HepG2 (cell line): ENCODE measurements around the gene SEH1L. TPM values are rescaled to one million over a fixed set of nuclear protein-coding genes. Genes with fewer than 3 reads are reported as not detected.

Source experiments
- ARNT ChIP-seq: fragments of 450-650 bp; IDR thresholded peaks from 2 replicates; pipeline ENCODE4 v1.6.1; 2017
- BCL6 ChIP-seq: IDR thresholded peaks from 2 replicates; pipeline ENCODE4 v1.6.1; 2016; ENCODE audit warnings: missing genetic modification reagents, missing compliant biosample characterization
- FOXA1 ChIP-seq, 2 experiments: fragments of 450-650 bp in 1 of 2; sonication (generic) in 1 of 2; formaldehyde crosslinking in 1 of 2; IDR thresholded peaks; 2 replicates each; pipeline versions ENCODE4 v1.4.0 to v1.6.1; 2016 to 2020; ENCODE audit warnings: missing genetic modification reagents in 1 of 2
- GABPB1 ChIP-seq: IDR thresholded peaks from 2 replicates; pipeline ENCODE4 v1.6.1; 2016; ENCODE audit warnings: mild to moderate bottlenecking, missing genetic modification reagents, moderate library complexity, missing compliant biosample characterization
- KMT2A ChIP-seq: sonication (generic); formaldehyde crosslinking; IDR thresholded peaks from 2 replicates; pipeline ENCODE4 v1.4.0; 2020; ENCODE audit warnings: missing genetic modification reagents
- LCORL ChIP-seq, 2 experiments: fragments of 450-650 bp in 1 of 2; sonication (generic) in 1 of 2; formaldehyde crosslinking in 1 of 2; IDR thresholded peaks; 2 replicates each; pipeline versions ENCODE4 v1.5.0 to v1.6.1; 2017 to 2020; ENCODE audit warnings: antibody characterized with exemption in 1 of 2, missing genetic modification reagents in 1 of 2
- NCOR1 ChIP-seq: fragments of 200-600 bp; sonication (generic); IDR thresholded peaks from 2 replicates; pipeline ENCODE4 v1.7.0; 2017; ENCODE audit warnings: antibody characterized with exemption, low read length, borderline replicate concordance
- NR2F6 ChIP-seq, 2 experiments: IDR thresholded peaks; 2 replicates each; pipeline ENCODE4 v1.6.1; 2016; ENCODE audit warnings: antibody characterized with exemption in 1 of 2, mild to moderate bottlenecking in 1 of 2
- SKI ChIP-seq: fragments of 450-650 bp; IDR thresholded peaks from one replicate; pipeline ENCODE4 v1.6.1; 2018; ENCODE audit warnings: mild to moderate bottlenecking; ENCODE audit not compliant: partially characterized antibody
- SOX5 ChIP-seq: IDR thresholded peaks from 2 replicates; pipeline ENCODE4 v1.6.1; 2016; ENCODE audit warnings: borderline replicate concordance
- THAP11 ChIP-seq: IDR thresholded peaks from 2 replicates; pipeline ENCODE4 v1.6.1; 2016; ENCODE audit warnings: missing biosample characterization, missing genetic modification reagents
- ZMYM3 ChIP-seq: sonication (generic); formaldehyde crosslinking; IDR thresholded peaks from 2 replicates; pipeline ENCODE4 v1.5.1; 2020; ENCODE audit warnings: mild to moderate bottlenecking, missing genetic modification reagents
- ZNF12 ChIP-seq: sonication (generic); formaldehyde crosslinking; IDR thresholded peaks from 2 replicates; pipeline ENCODE4 v1.5.0; 2020; ENCODE audit warnings: missing genetic modification reagents
- ZNF317 ChIP-seq: sonication (generic); formaldehyde crosslinking; IDR thresholded peaks from 2 replicates; pipeline ENCODE4 v1.5.0; 2020; ENCODE audit warnings: mild to moderate bottlenecking, missing genetic modification reagents
- ZNF343 ChIP-seq: sonication (generic); formaldehyde crosslinking; IDR thresholded peaks from 2 replicates; pipeline ENCODE4 v1.4.0; 2020; ENCODE audit warnings: mild to moderate bottlenecking, missing genetic modification reagents
- ZNF614 ChIP-seq: IDR thresholded peaks from 2 replicates; pipeline ENCODE4 v1.6.1; 2018; ENCODE audit warnings: missing biosample characterization, missing genetic modification reagents, inconsistent platforms, borderline replicate concordance
- ZNF775 ChIP-seq: sonication (generic); formaldehyde crosslinking; IDR thresholded peaks from 2 replicates; pipeline ENCODE4 v1.4.0; 2020; ENCODE audit warnings: missing genetic modification reagents, mild to moderate bottlenecking, moderate library complexity, borderline replicate concordance
- polyA plus RNA-seq, 8 experiments: library from polyadenylated mRNA; depleted of rRNA in 3 of 8; stranded (reverse) in 7 of 8; unstranded in 1 of 8; fragments of >200 nt; fragmentation: Illumina TruSeq in 4 of 8; extraction: Trizol in 4 of 8; gene quantifications; 2 replicates each; pipeline versions ENCODE4 v1.2.1 to v1.2.3, GENCODE V29; 2011 to 2016; ENCODE audit warnings: low read depth in 4 of 8, missing spikeins in 1 of 8, mixed read lengths in 1 of 8; ENCODE audit not compliant: insufficient read depth in 1 of 8
- total RNA-seq, 5 experiments: library from RNA; depleted of rRNA; stranded (reverse); fragments of >200 nt; fragmentation: Illumina TruSeq; extraction: Trizol; gene quantifications; 2 replicates each; pipeline ENCODE4 v1.2.3, GENCODE V29; 2016; ENCODE audit warnings: low read depth in 1 of 5
- TF ChIP-seq, protein P1 (sequence below): sonication (generic); formaldehyde crosslinking; IDR thresholded peaks from 2 replicates; pipeline ENCODE4 v1.4.0; 2020; ENCODE audit warnings: mild to moderate bottlenecking, missing genetic modification reagents
- TF ChIP-seq, protein P2 (sequence below): sonication (generic); formaldehyde crosslinking; IDR thresholded peaks from 2 replicates; pipeline ENCODE4 v1.4.0; 2020; ENCODE audit warnings: missing genetic modification reagents, borderline replicate concordance

Gene SEH1L
- total and polyA plus RNA-seq, 2 of the 13 experiments (the other 11 are each of a cell fraction or from before 2014, with no cell fraction given): 59.6 to 63.5 TPM

- TF ChIP-seq FOXA1 (IDR thresholded peaks at IDR 0.05) (no peak), FOXA1 (CRISPR knock-in tag; IDR thresholded peaks at IDR 0.05) (no peak), THAP11 (CRISPR knock-in tag) (no peak), ZNF343 (peak; percentile 36; the same call in 1 of the 2 replicates), LCORL (IDR thresholded peaks at IDR 0.05) (peak; percentile 83), LCORL (CRISPR knock-in tag; IDR thresholded peaks at IDR 0.05) (peak; percentile 82), ZNF614 (CRISPR knock-in tag) (0 out of 2 replicates have a peak, but pooled peaks have one; percentile 18), ZNF775 (CRISPR knock-in tag) (0 out of 2 replicates have a peak, but pooled peaks have one; percentile 57), BCL6 (CRISPR knock-in tag) (0 out of 2 replicates have a peak, but pooled peaks have one; percentile 12), GABPB1 (CRISPR knock-in tag) (0 out of 2 replicates have a peak, but pooled peaks have one; percentile 7), NCOR1 (peak; percentile 41; the same call in 1 of the 2 replicates), NR2F6 (IDR thresholded peaks at IDR 0.05) (peak; percentile 75), NR2F6 (CRISPR knock-in tag; IDR thresholded peaks at IDR 0.05) (no peak; the same call in 1 of the 2 replicates), SOX5 (CRISPR knock-in tag) (peak; percentile 15; the same call in 1 of the 2 replicates), ZNF317 (CRISPR knock-in tag) (peak; percentile 52; the same call in 1 of the 2 replicates), KMT2A (CRISPR knock-in tag) (peak; percentile 37; the same call in 1 of the 2 replicates), ARNT (no peak), ZNF12 (CRISPR knock-in tag) (0 out of 2 replicates have a peak, but pooled peaks have one; percentile 13), ZMYM3 (CRISPR knock-in tag) (0 out of 2 replicates have a peak, but pooled peaks have one; percentile 4), SKI (peak; percentile 31)
- TF ChIP-seq, protein P1, sequence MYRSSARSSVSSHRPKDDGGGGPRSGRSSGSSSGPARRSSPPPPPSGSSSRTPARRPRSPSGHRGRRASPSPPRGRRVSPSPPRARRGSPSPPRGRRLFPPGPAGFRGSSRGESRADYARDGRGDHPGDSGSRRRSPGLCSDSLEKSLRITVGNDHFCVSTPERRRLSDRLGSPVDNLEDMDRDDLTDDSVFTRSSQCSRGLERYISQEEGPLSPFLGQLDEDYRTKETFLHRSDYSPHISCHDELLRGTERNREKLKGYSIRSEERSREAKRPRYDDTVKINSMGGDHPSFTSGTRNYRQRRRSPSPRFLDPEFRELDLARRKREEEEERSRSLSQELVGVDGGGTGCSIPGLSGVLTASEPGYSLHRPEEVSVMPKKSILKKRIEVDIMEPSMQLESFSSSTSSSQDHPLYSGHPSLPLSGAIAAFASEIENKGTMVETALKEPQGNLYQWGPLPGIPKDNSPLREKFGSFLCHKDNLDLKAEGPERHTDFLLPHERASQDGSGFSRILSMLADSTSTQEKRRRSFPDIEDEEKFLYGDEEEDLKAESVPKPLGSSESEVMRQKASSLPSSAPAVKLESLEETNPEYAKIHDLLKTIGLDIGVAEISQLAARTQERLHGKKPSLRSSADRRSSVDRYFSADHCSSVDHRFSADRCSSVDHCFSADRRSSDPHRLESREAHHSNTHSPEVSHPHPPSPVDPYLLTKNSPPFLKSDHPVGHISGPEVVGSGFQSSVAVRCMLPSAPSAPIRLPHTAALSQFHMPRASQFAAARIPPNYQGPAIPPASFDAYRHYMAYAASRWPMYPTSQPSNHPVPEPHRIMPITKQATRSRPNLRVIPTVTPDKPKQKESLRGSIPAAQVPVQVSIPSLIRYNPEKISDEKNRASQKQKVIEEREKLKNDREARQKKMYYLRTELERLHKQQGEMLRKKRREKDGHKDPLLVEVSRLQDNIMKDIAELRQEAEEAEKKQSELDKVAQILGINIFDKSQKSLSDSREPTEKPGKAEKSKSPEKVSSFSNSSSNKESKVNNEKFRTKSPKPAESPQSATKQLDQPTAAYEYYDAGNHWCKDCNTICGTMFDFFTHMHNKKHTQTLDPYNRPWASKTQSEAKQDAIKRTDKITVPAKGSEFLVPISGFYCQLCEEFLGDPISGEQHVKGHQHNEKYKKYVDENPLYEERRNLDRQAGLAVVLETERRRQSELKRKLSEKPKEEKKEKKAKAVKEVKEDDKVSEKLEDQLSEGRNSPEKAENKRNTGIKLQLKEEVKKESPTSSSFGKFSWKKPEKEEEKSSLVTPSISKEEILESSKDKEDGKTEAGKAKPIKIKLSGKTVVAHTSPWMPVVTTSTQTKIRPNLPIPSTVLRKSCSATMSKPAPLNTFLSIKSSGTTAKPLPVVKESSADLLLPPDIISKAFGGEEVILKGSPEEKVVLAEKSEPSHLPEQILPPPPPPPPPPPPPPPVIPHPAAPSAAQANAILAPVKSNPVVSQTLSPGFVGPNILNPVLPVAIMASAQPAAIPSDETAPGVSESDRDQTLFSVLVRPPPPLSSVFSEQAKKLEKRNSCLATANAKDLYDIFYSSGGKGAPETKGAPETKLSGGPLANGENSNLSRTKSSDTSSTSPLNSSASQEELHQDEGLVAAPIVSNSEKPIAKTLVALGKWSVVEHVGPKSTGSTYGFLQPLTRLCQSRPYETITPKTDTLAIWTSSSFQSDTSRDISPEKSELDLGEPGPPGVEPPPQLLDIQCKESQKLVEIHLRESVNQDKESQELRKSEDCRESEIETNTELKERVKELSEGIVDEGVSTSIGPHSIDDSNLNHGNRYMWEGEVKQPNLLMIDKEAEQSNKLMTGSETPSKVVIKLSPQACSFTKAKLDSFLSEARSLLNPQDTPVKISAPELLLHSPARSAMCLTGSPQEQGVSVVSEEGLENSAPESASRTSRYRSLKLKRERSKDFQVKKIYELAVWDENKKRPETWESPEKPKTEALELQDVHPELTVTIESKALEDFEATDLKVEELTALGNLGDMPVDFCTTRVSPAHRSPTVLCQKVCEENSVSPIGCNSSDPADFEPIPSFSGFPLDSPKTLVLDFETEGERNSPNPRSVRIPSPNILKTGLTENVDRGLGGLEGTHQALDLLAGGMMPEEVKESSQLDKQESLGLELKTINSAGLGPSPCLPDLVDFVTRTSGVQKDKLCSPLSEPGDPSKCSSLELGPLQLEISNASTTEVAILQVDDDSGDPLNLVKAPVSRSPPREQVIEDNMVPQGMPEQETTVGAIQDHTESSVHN (CRISPR knock-in tag): no peak
- TF ChIP-seq, protein P2, sequence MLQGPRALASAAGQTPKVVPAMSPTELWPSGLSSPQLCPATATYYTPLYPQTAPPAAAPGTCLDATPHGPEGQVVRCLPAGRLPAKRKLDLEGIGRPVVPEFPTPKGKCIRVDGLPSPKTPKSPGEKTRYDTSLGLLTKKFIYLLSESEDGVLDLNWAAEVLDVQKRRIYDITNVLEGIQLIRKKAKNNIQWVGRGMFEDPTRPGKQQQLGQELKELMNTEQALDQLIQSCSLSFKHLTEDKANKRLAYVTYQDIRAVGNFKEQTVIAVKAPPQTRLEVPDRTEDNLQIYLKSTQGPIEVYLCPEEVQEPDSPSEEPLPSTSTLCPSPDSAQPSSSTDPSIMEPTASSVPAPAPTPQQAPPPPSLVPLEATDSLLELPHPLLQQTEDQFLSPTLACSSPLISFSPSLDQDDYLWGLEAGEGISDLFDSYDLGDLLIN: no peak
Measured at GRCh38 chr18:12946549-12947284, 1.1 kb upstream of the SEH1L start (continued).
